ENCODE results near the gene SPDYA. TPM values are rescaled to one million over a fixed set of nuclear protein-coding genes. Genes with fewer than 3 reads are reported as not detected.

SPDYA gene
- total RNA-seq, 2 experiments from 2014 or later: 1.3 to 1.4 TPM

DNA sequence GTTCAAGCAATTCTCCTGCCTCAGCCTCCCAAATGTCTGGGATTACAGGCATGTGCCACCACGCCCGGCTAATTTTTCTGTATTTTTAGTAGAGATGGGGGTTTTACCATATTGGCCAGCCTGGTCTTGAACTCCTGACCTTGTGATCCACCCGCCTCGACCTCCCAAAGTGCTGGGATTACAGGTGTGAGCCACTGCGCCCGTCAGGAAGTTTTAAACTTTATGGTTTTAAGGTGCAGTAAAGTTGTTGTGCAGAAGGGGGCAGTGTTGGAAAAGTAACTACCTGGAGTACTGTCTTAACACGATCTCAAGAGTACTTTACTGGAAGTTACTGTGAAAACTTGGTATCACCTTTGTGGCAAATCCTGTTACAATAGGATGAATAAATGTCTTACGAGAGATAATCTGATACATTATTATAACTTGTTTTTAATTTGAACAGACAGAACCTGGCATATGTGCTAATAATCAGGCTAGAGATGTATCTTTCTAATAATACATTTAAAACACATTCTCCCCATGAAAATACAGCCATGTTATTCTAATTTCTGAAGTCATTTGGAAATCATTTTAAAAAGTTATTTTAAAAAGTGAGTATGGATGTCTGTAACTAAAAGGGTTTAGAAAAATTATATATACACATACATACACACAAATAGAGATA lies 10.8 kb downstream of the SPDYA start:
- peak; percentile 77 for DNase-seq
- H3K4me3 Mint-ChIP-seq: no peak overlapping the region

DNA sequence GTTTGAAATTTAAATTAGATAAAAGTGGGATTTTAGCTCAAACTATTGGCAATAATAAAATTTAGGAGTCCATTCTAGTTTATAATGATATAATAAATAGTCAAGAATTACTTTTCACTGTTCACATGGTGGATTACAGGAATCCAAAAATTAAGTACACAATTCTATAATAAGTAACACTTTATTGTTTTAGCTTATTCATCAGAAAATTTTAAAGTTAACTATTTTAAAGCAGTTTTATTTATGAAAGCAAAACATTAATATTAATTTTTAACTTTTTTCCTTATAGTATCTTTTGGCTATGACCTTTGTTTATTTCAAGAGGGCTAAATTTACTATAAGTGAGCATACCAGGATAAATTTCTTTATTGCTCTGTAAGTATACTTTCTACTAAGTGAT lies 11.4 kb downstream of the SPDYA start:
- intact Hi-C loops (cut with micrococcal nuclease): loop anchor here (5.0 kb wide), 1 partner anchor 130 kb away; no protein-coding TSS in a partner anchor
- TF ChIP-seq, protein P1, sequence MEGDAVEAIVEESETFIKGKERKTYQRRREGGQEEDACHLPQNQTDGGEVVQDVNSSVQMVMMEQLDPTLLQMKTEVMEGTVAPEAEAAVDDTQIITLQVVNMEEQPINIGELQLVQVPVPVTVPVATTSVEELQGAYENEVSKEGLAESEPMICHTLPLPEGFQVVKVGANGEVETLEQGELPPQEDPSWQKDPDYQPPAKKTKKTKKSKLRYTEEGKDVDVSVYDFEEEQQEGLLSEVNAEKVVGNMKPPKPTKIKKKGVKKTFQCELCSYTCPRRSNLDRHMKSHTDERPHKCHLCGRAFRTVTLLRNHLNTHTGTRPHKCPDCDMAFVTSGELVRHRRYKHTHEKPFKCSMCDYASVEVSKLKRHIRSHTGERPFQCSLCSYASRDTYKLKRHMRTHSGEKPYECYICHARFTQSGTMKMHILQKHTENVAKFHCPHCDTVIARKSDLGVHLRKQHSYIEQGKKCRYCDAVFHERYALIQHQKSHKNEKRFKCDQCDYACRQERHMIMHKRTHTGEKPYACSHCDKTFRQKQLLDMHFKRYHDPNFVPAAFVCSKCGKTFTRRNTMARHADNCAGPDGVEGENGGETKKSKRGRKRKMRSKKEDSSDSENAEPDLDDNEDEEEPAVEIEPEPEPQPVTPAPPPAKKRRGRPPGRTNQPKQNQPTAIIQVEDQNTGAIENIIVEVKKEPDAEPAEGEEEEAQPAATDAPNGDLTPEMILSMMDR (IDR thresholded peaks at IDR 0.05): no peak
- CTCF ChIA-PET: interaction anchor here (0.7 to 1.7 kb wide), 5 partner anchors 71 to 255 kb away, joined by 3 to 4 read pairs (median 3); no protein-coding TSS in a partner anchor

More for the DNA sequence above, 10.8 kb downstream of the SPDYA start:
- Mint-ChIP-seq H3K27me3 (no peaks in the 10 kb centered on the region), H3K27ac (no peak overlapping the region), H3K36me3 (ENCODE audit: low read depth) (no peaks in the 10 kb centered on the region), H3K4me1 (ENCODE audit: low read depth) (peaks cover 7% of the 10 kb centered on the region), H3K9me3 (no peaks in the 10 kb centered on the region)
- intact Hi-C loops (cut with micrococcal nuclease): loop anchor here (5.0 kb wide), 1 partner anchor 131 kb away; no protein-coding TSS in a partner anchor
- ATAC-seq: peak; percentile 95
- TF ChIP-seq, protein P1 (IDR thresholded peaks at IDR 0.05): peak; percentile 79
- POLR2A ChIA-PET: interaction anchor here (1.6 kb wide), 1 partner anchor 48 kb away, joined by 3 read pairs; the partner anchor contains the start of gene TRMT61B
- CTCF ChIA-PET: interaction anchor here (0.7 to 2.8 kb wide), 22 partner anchors 10 to 297 kb away, joined by 3 to 22 read pairs (median 4); partner anchors contain the start of genes SPDYA, TRMT61B and WDR43

DNA sequence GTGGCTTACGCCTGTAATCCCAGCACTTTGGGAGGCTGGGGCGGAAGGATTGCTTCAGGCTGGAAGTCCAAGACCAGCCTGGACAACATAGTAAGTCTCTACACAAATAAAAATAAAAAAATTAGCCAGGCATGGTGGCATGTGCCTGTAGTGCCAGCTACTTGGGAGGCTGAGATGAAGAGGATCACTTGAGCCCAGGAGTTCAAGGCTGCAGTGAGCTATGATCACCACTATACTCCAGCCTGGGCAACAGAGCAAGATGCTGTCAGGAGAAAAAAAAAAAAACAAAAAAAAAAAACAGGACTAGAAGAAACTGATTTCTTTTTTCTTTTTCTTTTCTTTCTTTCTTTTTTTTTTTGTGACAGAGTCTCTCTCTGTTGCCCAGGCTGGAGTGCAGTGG lies 13.6 kb downstream of the SPDYA start:
- Mint-ChIP-seq H3K4me1 (ENCODE audit: low read depth) (peaks cover 9% of the 10 kb centered on the region), H3K4me3 (no peak overlapping the region), H3K27ac (no peak overlapping the region), H3K27me3 (no peaks in the 10 kb centered on the region), H3K9me3 (no peaks in the 10 kb centered on the region), H3K36me3 (ENCODE audit: low read depth) (no peaks in the 10 kb centered on the region)
- intact Hi-C loops (cut with micrococcal nuclease): loop anchor here (5.0 kb wide), 1 partner anchor 128 kb away; no protein-coding TSS in a partner anchor
- TF ChIP-seq, protein P1 (IDR thresholded peaks at IDR 0.05): no peak
- ATAC-seq (no peak), DNase-seq (no peak)
- CTCF ChIA-PET: interaction anchor here (0.8 to 1.6 kb wide), 4 partner anchors 13 to 58 kb away, joined by 3 to 4 read pairs (median 3); no protein-coding TSS in a partner anchor
- POLR2A ChIA-PET: no interaction called here

More for the DNA sequence above, 11.4 kb downstream of the SPDYA start:
- Mint-ChIP-seq H3K4me1 (ENCODE audit: low read depth) (peaks cover 7% of the 10 kb centered on the region), H3K4me3 (no peak overlapping the region), H3K9me3 (no peaks in the 10 kb centered on the region), H3K27me3 (no peaks in the 10 kb centered on the region), H3K36me3 (ENCODE audit: low read depth) (no peaks in the 10 kb centered on the region), H3K27ac (no peak overlapping the region)
- no peak for DNase-seq
- no peak for ATAC-seq
- POLR2A ChIA-PET: no interaction called here

DNA sequence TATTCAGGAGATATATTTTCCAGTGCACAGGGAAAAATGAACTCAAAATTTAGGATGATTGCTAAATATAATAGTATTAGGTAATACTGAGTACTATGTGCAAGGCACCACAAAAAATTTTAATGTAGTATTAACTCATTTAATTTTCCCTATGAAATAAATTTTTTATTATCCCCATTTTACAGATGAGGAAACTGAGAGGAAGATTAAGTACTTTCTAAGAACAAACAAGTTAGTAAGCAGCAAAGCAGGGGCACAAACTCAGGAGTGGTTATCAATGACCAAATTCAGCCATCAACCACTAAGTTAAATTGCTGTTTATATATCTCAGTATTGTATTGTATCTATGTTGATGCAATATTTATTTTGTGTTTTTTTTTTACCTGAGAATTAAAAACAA lies 14.2 kb downstream of the SPDYA start:
- H3K27me3 Mint-ChIP-seq: no peaks in the 10 kb centered on the region
- TF ChIP-seq, protein P1 (IDR thresholded peaks at IDR 0.05): no peak
- CTCF ChIA-PET: interaction anchor here (0.8 to 1.6 kb wide), 5 partner anchors 12 to 377 kb away, joined by 3 to 4 read pairs (median 3); no protein-coding TSS in a partner anchor

DNA sequence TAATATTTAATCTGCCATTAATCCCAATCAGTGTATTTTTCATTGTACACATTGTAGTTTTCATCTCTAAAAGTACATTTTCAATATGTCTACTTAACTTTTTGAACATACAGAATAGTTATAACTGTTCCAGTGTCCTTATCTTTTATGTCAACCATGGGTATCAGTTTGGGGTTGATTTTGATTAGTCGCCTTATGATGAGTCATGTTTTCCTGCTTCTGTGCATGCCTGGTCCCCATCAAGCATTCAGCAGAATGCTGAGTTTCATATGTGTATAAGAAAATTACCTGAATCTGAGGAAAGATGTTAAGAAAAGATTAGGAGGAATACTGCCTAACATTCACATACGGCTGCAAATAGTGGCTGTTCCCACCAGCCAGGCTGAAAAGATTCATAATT lies 17.7 kb downstream of the SPDYA start:
- ChIA-PET CTCF (interaction anchor here (1.6 kb wide), 1 partner anchor 29 kb away, joined by 3 read pairs; no protein-coding TSS in a partner anchor), POLR2A (no interaction called here)
- TF ChIP-seq, protein P1 (IDR thresholded peaks at IDR 0.05): no peak
- Mint-ChIP-seq H3K27me3 (no peaks in the 10 kb centered on the region), H3K4me3 (no peak overlapping the region), H3K9me3 (no peaks in the 10 kb centered on the region), H3K36me3 (ENCODE audit: low read depth) (no peaks in the 10 kb centered on the region), H3K27ac (no peak overlapping the region), H3K4me1 (ENCODE audit: low read depth) (peaks cover 6% of the 10 kb centered on the region)
- no peak for DNase-seq
- intact Hi-C loops (cut with micrococcal nuclease): no loop called here
- peak; percentile 30 for ATAC-seq

More for the DNA sequence above, 14.2 kb downstream of the SPDYA start:
- Mint-ChIP-seq H3K27ac (no peak overlapping the region), H3K9me3 (no peaks in the 10 kb centered on the region), H3K36me3 (ENCODE audit: low read depth) (no peaks in the 10 kb centered on the region), H3K4me1 (ENCODE audit: low read depth) (peaks cover 9% of the 10 kb centered on the region), H3K4me3 (no peak overlapping the region)
- intact Hi-C loops (cut with micrococcal nuclease): loop anchor here (5.0 kb wide), 1 partner anchor 127 kb away; no protein-coding TSS in a partner anchor
- ATAC-seq: no peak
- DNase-seq: no peak
- POLR2A ChIA-PET: interaction anchor here (0.6 kb wide), 1 partner anchor 12 kb away, joined by 3 read pairs; no protein-coding TSS in a partner anchor
